Measurements from ENCODE around the gene SPINT2.

- TF ChIP-seq EZH2 (IDR thresholded peaks at IDR 0.05) (no peak), POLR2AphosphoS5 (IDR thresholded peaks at IDR 0.05; ENCODE audit: borderline replicate concordance, low read depth, low read length) (no peak), FOXP2 (optimal IDR thresholded peaks at IDR 0.05; ENCODE audit: control extremely low read depth, extremely low read length, insufficient read depth) (no peak)
Observed at GRCh38 chr19:38223119-38223523, 41.3 kb upstream of the SPINT2 start.

Measured in SK-N-MC (cell line).